ENCODE data around the gene PDIA5.

The PDIA5 gene

DNA sequence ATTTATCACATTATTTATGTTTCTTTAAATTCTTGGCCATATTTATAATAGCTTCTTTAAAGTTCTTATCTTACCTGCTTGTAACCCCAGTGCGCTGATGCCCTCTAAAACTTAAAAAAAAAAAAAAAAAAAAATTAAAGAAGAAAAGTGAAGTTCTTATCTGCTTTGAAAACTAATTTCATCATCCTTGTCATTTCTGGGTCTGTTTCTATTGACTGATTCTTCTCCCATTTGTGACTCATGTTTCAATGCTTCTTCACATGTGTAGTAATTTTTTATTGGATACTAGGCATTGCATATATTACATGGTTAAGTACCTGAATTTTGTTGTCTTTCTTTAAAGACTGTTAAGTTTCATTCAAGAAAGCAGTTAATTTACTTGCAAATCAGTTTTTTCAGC lies 131.5 kb downstream of the PDIA5 start:
- no peak for TF ChIP-seq FOXP2 (optimal IDR thresholded peaks at IDR 0.05; ENCODE audit: borderline replicate concordance, extremely low read depth, extremely low read length, insufficient read depth)
- TF ChIP-seq POLR2AphosphoS5 (IDR thresholded peaks at IDR 0.05; ENCODE audit: low read depth, low read length), result no peak
- TF ChIP-seq SIN3A (IDR thresholded peaks at IDR 0.05; ENCODE audit: borderline replicate concordance, insufficient read depth, low read length), result no peak
- no peak for TF ChIP-seq TAF1 (IDR thresholded peaks at IDR 0.05; ENCODE audit: borderline replicate concordance, insufficient read depth, low read length)
- TF ChIP-seq REST (IDR thresholded peaks at IDR 0.05; ENCODE audit: insufficient read depth in 1 of 2, low read depth in 2 of 2, low read length in 2 of 2), result no peak

DNA sequence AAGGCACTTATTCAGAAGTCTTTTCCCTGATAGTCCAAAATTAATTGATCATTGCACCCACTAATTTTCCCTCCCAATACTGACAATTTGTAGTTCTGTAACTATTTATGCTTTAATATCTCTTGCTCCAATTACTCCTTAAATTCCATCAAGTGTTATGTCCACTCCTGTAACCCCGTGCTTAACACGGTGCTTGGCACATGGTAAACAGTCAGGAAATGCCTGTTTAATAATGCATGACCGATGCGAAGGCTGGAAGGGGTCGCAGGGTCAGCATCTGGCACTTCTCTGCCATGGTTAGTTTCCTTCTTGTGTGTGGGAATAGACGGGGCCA lies 134.4 kb downstream of the PDIA5 start:
- TF ChIP-seq SIN3A (IDR thresholded peaks at IDR 0.05; ENCODE audit: borderline replicate concordance, insufficient read depth, low read length) (no peak), POLR2AphosphoS5 (IDR thresholded peaks at IDR 0.05; ENCODE audit: low read depth, low read length) (no peak), TAF1 (IDR thresholded peaks at IDR 0.05; ENCODE audit: borderline replicate concordance, insufficient read depth, low read length) (no peak), REST (IDR thresholded peaks at IDR 0.05; ENCODE audit: insufficient read depth in 1 of 2, low read depth in 2 of 2, low read length in 2 of 2) (no peak), FOXP2 (optimal IDR thresholded peaks at IDR 0.05; ENCODE audit: borderline replicate concordance, extremely low read depth, extremely low read length, insufficient read depth) (no peak)

DNA sequence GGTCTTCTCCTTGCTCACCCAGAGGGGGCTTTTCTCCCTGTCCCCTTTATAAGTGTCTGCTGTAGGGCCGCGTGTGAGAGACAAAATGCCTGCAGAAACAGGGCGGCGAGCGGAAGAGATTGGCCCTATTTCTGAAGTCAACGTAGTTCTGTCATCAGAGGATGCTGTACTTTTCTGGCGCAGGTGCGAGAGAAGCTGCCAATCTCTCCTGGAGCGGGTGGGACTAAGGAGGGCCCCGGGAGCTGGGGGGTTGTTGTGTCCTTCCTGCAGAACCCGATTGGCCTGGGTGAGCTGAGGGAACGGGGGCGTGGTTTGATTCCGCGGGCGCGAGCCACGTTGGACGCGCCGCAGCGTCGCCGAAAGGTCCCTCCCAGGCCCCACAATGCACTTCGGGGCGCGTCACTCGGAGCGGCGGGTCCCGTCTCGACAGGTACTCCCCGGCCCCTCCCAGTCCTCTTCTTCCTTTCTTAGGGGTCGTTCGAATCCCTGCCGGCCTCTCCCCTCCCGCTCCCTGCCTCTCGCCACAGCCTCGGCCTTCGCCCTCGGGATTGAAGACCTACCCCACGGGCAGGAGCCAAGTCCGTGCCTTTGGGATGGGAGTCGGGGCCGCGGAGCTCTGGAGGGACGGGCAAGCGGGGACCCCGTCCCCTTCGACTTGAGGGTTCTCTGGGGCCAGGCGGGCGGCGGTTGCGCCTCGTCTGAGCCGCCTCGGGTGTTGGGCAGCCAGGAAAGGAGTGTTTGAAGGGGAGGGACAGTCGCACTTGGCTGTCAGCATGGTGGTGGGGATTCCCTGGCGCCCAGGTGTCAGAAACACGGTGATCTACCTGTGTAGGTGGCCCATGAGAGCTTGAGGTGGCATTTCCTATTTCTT lies 135.0 kb downstream of the PDIA5 start, which contains the start of gene SEC22A:
Gene SEC22A (plus strand): TSS at position 387 of the 871 bp plus-strand sequence. CDS start 7,275 bp downstream, outside the sequence.
- TF ChIP-seq TAF1 (IDR thresholded peaks at IDR 0.05; ENCODE audit: borderline replicate concordance, insufficient read depth, low read length) (no peak), POLR2AphosphoS5 (IDR thresholded peaks at IDR 0.05; ENCODE audit: low read depth, low read length) (peak; percentile 69; the same call in 1 of the 2 replicates), REST (IDR thresholded peaks at IDR 0.05; ENCODE audit: insufficient read depth in 1 of 2, low read depth in 2 of 2, low read length in 2 of 2) (no peak), SIN3A (IDR thresholded peaks at IDR 0.05; ENCODE audit: borderline replicate concordance, insufficient read depth, low read length) (no peak; the same call in 1 of the 2 replicates), FOXP2 (optimal IDR thresholded peaks at IDR 0.05; ENCODE audit: borderline replicate concordance, extremely low read depth, extremely low read length, insufficient read depth) (peak; percentile 78)

- TF ChIP-seq TAF1 (IDR thresholded peaks at IDR 0.05; ENCODE audit: borderline replicate concordance, insufficient read depth, low read length) (no peak), POLR2AphosphoS5 (IDR thresholded peaks at IDR 0.05; ENCODE audit: low read depth, low read length) (no peak), REST (IDR thresholded peaks at IDR 0.05; ENCODE audit: insufficient read depth in 1 of 2, low read depth in 2 of 2, low read length in 2 of 2) (no peak), FOXP2 (optimal IDR thresholded peaks at IDR 0.05; ENCODE audit: borderline replicate concordance, extremely low read depth, extremely low read length, insufficient read depth) (no peak), SIN3A (IDR thresholded peaks at IDR 0.05; ENCODE audit: borderline replicate concordance, insufficient read depth, low read length) (no peak)
Observed at GRCh38 chr3:123202451-123202850, 135.6 kb downstream of the PDIA5 start.
